ENCODE measurements around the gene PTPN4.
"Not testable (repeated sequence)": the region's sequence is repeated elsewhere in the genome, so short reads cannot be mapped to it uniquely, and the experiment has no call there.

The PTPN4 gene

GRCh38 chr2:119765433-119766002 is 5.8 kb downstream of the PTPN4 start:
- DNase-seq (ENCODE audit: low read depth in 3 of 3) = no peak

- DNase-seq (ENCODE audit: low read depth in 3 of 3) = no peak
Measured at GRCh38 chr2:119766944-119767343, 7.2 kb downstream of the PTPN4 start.

- DNase-seq (ENCODE audit: low read depth in 3 of 3) = no peak
Measured at GRCh38 chr2:119768742-119769141, 9.0 kb downstream of the PTPN4 start.

GRCh38 chr2:119769645-119770044 is 9.9 kb downstream of the PTPN4 start:
- no peak for DNase-seq (ENCODE audit: low read depth in 3 of 3)

GRCh38 chr2:119771331-119771730 is 11.6 kb downstream of the PTPN4 start:
- no peak for DNase-seq (ENCODE audit: low read depth in 3 of 3)

GRCh38 chr2:119772128-119772527 is 12.4 kb downstream of the PTPN4 start:
- no peak for DNase-seq (ENCODE audit: low read depth in 3 of 3)

- DNase-seq (ENCODE audit: low read depth in 3 of 3) = no peak
Measured at GRCh38 chr2:119772767-119773166, 13.0 kb downstream of the PTPN4 start.

GRCh38 chr2:119774026-119774425 is 14.3 kb downstream of the PTPN4 start:
- no peak for DNase-seq (ENCODE audit: low read depth in 3 of 3)

- DNase-seq (ENCODE audit: low read depth in 3 of 3) = no peak
Measured at GRCh38 chr2:119775102-119775501, 15.4 kb downstream of the PTPN4 start.

GRCh38 chr2:119782308-119783027 is 22.7 kb downstream of the PTPN4 start:
- no peak for DNase-seq (ENCODE audit: low read depth in 3 of 3)

- no peak for DNase-seq (ENCODE audit: low read depth in 3 of 3)
Measured at GRCh38 chr2:119784876-119785275, 25.2 kb downstream of the PTPN4 start.

GRCh38 chr2:119786295-119786694 is 26.6 kb downstream of the PTPN4 start:
- no peak for DNase-seq (ENCODE audit: low read depth in 3 of 3)

- DNase-seq (ENCODE audit: low read depth in 3 of 3) = no peak
Measured at GRCh38 chr2:119788752-119789151, 29.0 kb downstream of the PTPN4 start.

GRCh38 chr2:119790466-119790865 is 30.7 kb downstream of the PTPN4 start:
- DNase-seq (ENCODE audit: low read depth in 3 of 3) = no peak

GRCh38 chr2:119792907-119793312 is 33.2 kb downstream of the PTPN4 start:
- DNase-seq (ENCODE audit: low read depth in 3 of 3) = no peak

- no peak for DNase-seq (ENCODE audit: low read depth in 3 of 3)
Measured at GRCh38 chr2:119794237-119794636, 34.5 kb downstream of the PTPN4 start.

- DNase-seq (ENCODE audit: low read depth in 3 of 3) = no peak
Measured at GRCh38 chr2:119795309-119796303, 35.9 kb downstream of the PTPN4 start.

GRCh38 chr2:119800376-119800902 is 40.7 kb downstream of the PTPN4 start:
- no peak for DNase-seq (ENCODE audit: low read depth in 3 of 3)

- no peak for DNase-seq (ENCODE audit: low read depth in 3 of 3)
Measured at GRCh38 chr2:119801040-119801439, 41.3 kb downstream of the PTPN4 start.

GRCh38 chr2:119801989-119802388 is 42.3 kb downstream of the PTPN4 start:
- DNase-seq (ENCODE audit: low read depth in 3 of 3) = not testable (repeated sequence)

- DNase-seq (ENCODE audit: low read depth in 3 of 3) = no peak
Measured at GRCh38 chr2:119803101-119803500, 43.4 kb downstream of the PTPN4 start.

GRCh38 chr2:119804409-119804808 is 44.7 kb downstream of the PTPN4 start:
- not testable (repeated sequence) for DNase-seq (ENCODE audit: low read depth in 3 of 3)

Data from stimulated activated CD4-positive, alpha-beta T cell treated with anti-CD3 and anti-CD28 coated beads, TNF-alpha, amount 100 ng/mL, for 4 hours (primary cell).